ACHN (cell line): ENCODE measurements around the gene CTSE.

ENCODE experiments used
- DNase-seq: peaks from one replicate; pipeline ENCODE4 v3.0.0-alpha.2; 2015
- in situ Hi-C: cut with HindIII; loops from 2 replicates; pipeline ENCODE4 v1.10.0; 2017; ENCODE audit warnings: low sequenced_read_pairs, low pct_ligation_motif_present, low pct_unique_long_range_greater_than_20kb

Gene CTSE

GRCh38 chr1:205979301-205979700, 44.4 kb downstream of the CTSE start:
- in situ Hi-C loops, result no loop called here
- no peak for DNase-seq

GRCh38 chr1:205978676-205979075, 45.0 kb downstream of the CTSE start:
- no peak for DNase-seq
- in situ Hi-C loops, result no loop called here

GRCh38 chr1:205977402-205978014, 46.2 kb downstream of the CTSE start:
- DNase-seq, result peak; percentile 77
- in situ Hi-C loops, result no loop called here

- in situ Hi-C loops, result no loop called here
- DNase-seq, result peak; percentile 54
These were observed 46.8 kb downstream of the CTSE start for GRCh38 chr1:205976708-205977401.

- in situ Hi-C loops, result no loop called here
- no peak for DNase-seq
These were observed 47.7 kb downstream of the CTSE start for GRCh38 chr1:205976036-205976435.

GRCh38 chr1:205975387-205975998, 48.2 kb downstream of the CTSE start:
- in situ Hi-C loops, result no loop called here

GRCh38 chr1:205974712-205975111, 49.0 kb downstream of the CTSE start:
- DNase-seq, result no peak

More at GRCh38 chr1:205975387-205975998, 48.2 kb downstream of the CTSE start:
- DNase-seq, result no peak

GRCh38 chr1:205973377-205974232, 50.1 kb downstream of the CTSE start:
- in situ Hi-C loops, result no loop called here
- no peak for DNase-seq

More at GRCh38 chr1:205974712-205975111, 49.0 kb downstream of the CTSE start:
- in situ Hi-C loops, result no loop called here

GRCh38 chr1:205972491-205973168, 51.1 kb downstream of the CTSE start:
- in situ Hi-C loops, result no loop called here

GRCh38 chr1:205972081-205972480, 51.6 kb downstream of the CTSE start:
- in situ Hi-C loops, result no loop called here
- DNase-seq, result no peak

More at GRCh38 chr1:205972491-205973168, 51.1 kb downstream of the CTSE start:
- DNase-seq, result no peak

- DNase-seq, result no peak
- in situ Hi-C loops, result no loop called here
These were observed 52.6 kb downstream of the CTSE start for GRCh38 chr1:205971082-205971481.

- in situ Hi-C loops, result no loop called here
- no peak for DNase-seq
These were observed 53.2 kb downstream of the CTSE start for GRCh38 chr1:205970486-205970885.

GRCh38 chr1:205969229-205969628, 54.5 kb downstream of the CTSE start:
- DNase-seq, result no peak

GRCh38 chr1:205967554-205968335, 56.0 kb downstream of the CTSE start:
- in situ Hi-C loops, result no loop called here
- no peak for DNase-seq

More at GRCh38 chr1:205969229-205969628, 54.5 kb downstream of the CTSE start:
- in situ Hi-C loops, result no loop called here

- in situ Hi-C loops, result no loop called here
- no peak for DNase-seq
These were observed 58.4 kb downstream of the CTSE start for GRCh38 chr1:205965036-205965884.

- peak; percentile 45 for DNase-seq
- in situ Hi-C loops, result no loop called here
These were observed 60.1 kb downstream of the CTSE start for GRCh38 chr1:205963352-205964155.
